K562 (cell line): ENCODE results near the gene LMO3.

Source experiments
- CHD2 ChIP-seq: IDR thresholded peaks from 2 replicates; pipeline ENCODE4 v1.6.1; 2011; ENCODE audit warnings: low read depth, low read length
- E2F1 ChIP-seq: sonication (generic); formaldehyde crosslinking; IDR thresholded peaks from 2 replicates; pipeline ENCODE4 v1.8.1; 2023; ENCODE audit warnings: mild to moderate bottlenecking, missing genetic modification reagents, moderate library complexity
- MYBL2 ChIP-seq, 2 experiments: fragments of 450-650 bp in 1 of 2; sonication (generic) in 1 of 2; formaldehyde crosslinking in 1 of 2; IDR thresholded peaks; 2 replicates each; pipeline versions ENCODE4 v1.6.1 to v1.8.1; 2017 to 2022; ENCODE audit warnings: borderline replicate concordance in 1 of 2, inconsistent platforms in 1 of 2, low read depth in 1 of 2, mild to moderate bottlenecking in 1 of 2, missing genetic modification reagents in 1 of 2, moderate library complexity in 1 of 2

- TF ChIP-seq E2F1 (CRISPR knock-in tag) (no peak), MYBL2 (IDR thresholded peaks at IDR 0.05; ENCODE audit: low read depth) (no peak), MYBL2 (CRISPR knock-in tag; IDR thresholded peaks at IDR 0.05; ENCODE audit: borderline replicate concordance) (no peak), CHD2 (no peak)
Measured at GRCh38 chr12:16610001-16610585, 4.1 kb upstream of the LMO3 start.
